ENCODE results near the gene MAGEA4. TPM values are rescaled to one million over a fixed set of nuclear protein-coding genes. Genes with fewer than 3 reads are reported as not detected.

MAGEA4 gene
- total and polyA plus RNA-seq, 10 of the 15 experiments (the other 5 are each of a cell fraction or from before 2014, with no cell fraction given), result not detected

- in situ Hi-C loops (cut with MboI), result no loop called here
- ChIA-PET RAD21 (ENCODE audit: unreplicated experiment) (no interaction called here), CTCF (no interaction called here), SMC1A (ENCODE audit: uncharacterized antibody, unreplicated experiment) (no interaction called here), POLR2A (no interaction called here)
- no peaks in the 10 kb centered on the region for H3K36me3 ChIP-seq (ENCODE audit: control insufficient read depth in 2 of 2, insufficient read depth in 2 of 2, low read length in 1 of 2)
- intact Hi-C loops (cut with micrococcal nuclease; ENCODE audit: unreplicated experiment), result no loop called here
- no peak overlapping the region for H3K27ac ChIP-seq (ENCODE audit: control insufficient read depth, insufficient read depth)
- no TSS peak for BruUV-seq (replicated peaks)
- no peak for TF ChIP-seq ZBTB33 (IDR thresholded peaks at IDR 0.05)
- ATAC-seq (no peak), DNase-seq (ENCODE audit: low read depth, low spot score) (no peak), FAIRE-seq (no peak)
- WGBS (ENCODE audit: insufficient coverage, insufficient replicate concordance, low lambda C conversion rate, missing lambda C conversion rate), result 21% methylated on average over 6 of the region's 6 CpGs
- H3K27me3 ChIP-seq (replicated peaks in 1 of 2; ENCODE audit: control insufficient read depth in 2 of 2, insufficient read depth in 2 of 2, low read length in 1 of 2), result no peaks in the 10 kb centered on the region
- no peak overlapping the region for H3K9ac ChIP-seq (ENCODE audit: control insufficient read depth, insufficient read depth, low read length)
- no peaks in the 10 kb centered on the region for H3K4me1 ChIP-seq (ENCODE audit: control insufficient read depth, insufficient read depth, low read length)
- no peak overlapping the region for H3K4me2 ChIP-seq (ENCODE audit: control insufficient read depth, insufficient read depth)
- H4K20me1 ChIP-seq (ENCODE audit: control insufficient read depth, insufficient read depth), result no peaks in the 10 kb centered on the region
- H3K4me3 ChIP-seq, result no peak overlapping the region
- no peaks in the 10 kb centered on the region; the same call in 2 of the 3 replicates for H3K9me3 ChIP-seq (replicated peaks; ENCODE audit: control insufficient read depth, insufficient read depth, low read length)
- no peaks in the 10 kb centered on the region for H3K79me2 ChIP-seq (ENCODE audit: control insufficient read depth, insufficient read depth, low read length)
- H2AFZ ChIP-seq (ENCODE audit: control insufficient read depth, low read depth, low read length), result no peak overlapping the region
These were observed 11.0 kb downstream of the MAGEA4 start for GRCh38 chrX:151923648-151924047.

- Histone ChIP-seq H3K27me3 (replicated peaks in 1 of 2; ENCODE audit: control insufficient read depth in 2 of 2, insufficient read depth in 2 of 2, low read length in 1 of 2) (no peaks in the 10 kb centered on the region), H3K4me3 (no peak overlapping the region), H3K4me1 (ENCODE audit: control insufficient read depth, insufficient read depth, low read length) (no peaks in the 10 kb centered on the region), H3K27ac (ENCODE audit: control insufficient read depth, insufficient read depth) (no peak overlapping the region), H3K9ac (ENCODE audit: control insufficient read depth, insufficient read depth, low read length) (no peak overlapping the region), H3K36me3 (ENCODE audit: control insufficient read depth in 2 of 2, insufficient read depth in 2 of 2, low read length in 1 of 2) (no peaks in the 10 kb centered on the region), H3K79me2 (ENCODE audit: control insufficient read depth, insufficient read depth, low read length) (no peaks in the 10 kb centered on the region), H4K20me1 (ENCODE audit: control insufficient read depth, insufficient read depth) (no peaks in the 10 kb centered on the region), H3K4me2 (ENCODE audit: control insufficient read depth, insufficient read depth) (no peak overlapping the region), H3K9me3 (replicated peaks; ENCODE audit: control insufficient read depth, insufficient read depth, low read length) (no peaks in the 10 kb centered on the region), H2AFZ (ENCODE audit: control insufficient read depth, low read depth, low read length) (no peak overlapping the region)
- no peak for TF ChIP-seq ZNF207 (IDR thresholded peaks at IDR 0.05; ENCODE audit: borderline replicate concordance)
- TF ChIP-seq ZBTB4 (CRISPR knock-in tag; IDR thresholded peaks at IDR 0.05), result no peak
- no peak for TF ChIP-seq ATF3 (IDR thresholded peaks at IDR 0.05; ENCODE audit: borderline replicate concordance, extremely low read depth, low read depth, low read length)
- TF ChIP-seq POLR2AphosphoS2 (IDR thresholded peaks at IDR 0.05; ENCODE audit: low read depth, low read length), result no peak
- no peak for TF ChIP-seq SIN3A (IDR thresholded peaks at IDR 0.05; ENCODE audit: low read depth, low read length)
- ChIA-PET RAD21 (ENCODE audit: unreplicated experiment) (no interaction called here), CTCF (no interaction called here), POLR2A (no interaction called here), SMC1A (ENCODE audit: uncharacterized antibody, unreplicated experiment) (no interaction called here)
- no peak for FAIRE-seq
- no peak for ATAC-seq
- 2% methylated on average over 4 of the region's 4 CpGs for WGBS (ENCODE audit: insufficient coverage, insufficient replicate concordance, low lambda C conversion rate, missing lambda C conversion rate)
- no peak for DNase-seq (ENCODE audit: low read depth, low spot score)
- in situ Hi-C loops (cut with MboI) (no loop called here), intact Hi-C loops (cut with micrococcal nuclease; ENCODE audit: unreplicated experiment) (no loop called here)
- no TSS peak for BruUV-seq (replicated peaks)
These were observed 16.4 kb downstream of the MAGEA4 start for GRCh38 chrX:151929126-151929525.
